C4-2B (cell line): ENCODE measurements around the gene SLC2A6.

ENCODE experiments used
- CTCF ChIP-seq: fragments of 450-650 bp; conservative IDR thresholded peaks from 2 replicates; pipeline ENCODE4 v1.5.1; 2017; ENCODE audit warnings: mild to moderate bottlenecking
- ZFX ChIP-seq: fragments of 450-650 bp; IDR thresholded peaks from 2 replicates; pipeline ENCODE4 v1.6.1; 2017

- TF ChIP-seq CTCF (no peak), ZFX (no peak)
Observed at GRCh38 chr9:133440874-133441273, 38.0 kb downstream of the SLC2A6 start.
